ENCODE measurements around the gene BEND3.
A peak's percentile ranks its signal among the peaks of the same experiment; 100 is the strongest.
"Not testable (repeated sequence)": the region's sequence is repeated elsewhere in the genome, so short reads cannot be mapped to it uniquely, and the experiment has no call there.

BEND3 gene

DNA sequence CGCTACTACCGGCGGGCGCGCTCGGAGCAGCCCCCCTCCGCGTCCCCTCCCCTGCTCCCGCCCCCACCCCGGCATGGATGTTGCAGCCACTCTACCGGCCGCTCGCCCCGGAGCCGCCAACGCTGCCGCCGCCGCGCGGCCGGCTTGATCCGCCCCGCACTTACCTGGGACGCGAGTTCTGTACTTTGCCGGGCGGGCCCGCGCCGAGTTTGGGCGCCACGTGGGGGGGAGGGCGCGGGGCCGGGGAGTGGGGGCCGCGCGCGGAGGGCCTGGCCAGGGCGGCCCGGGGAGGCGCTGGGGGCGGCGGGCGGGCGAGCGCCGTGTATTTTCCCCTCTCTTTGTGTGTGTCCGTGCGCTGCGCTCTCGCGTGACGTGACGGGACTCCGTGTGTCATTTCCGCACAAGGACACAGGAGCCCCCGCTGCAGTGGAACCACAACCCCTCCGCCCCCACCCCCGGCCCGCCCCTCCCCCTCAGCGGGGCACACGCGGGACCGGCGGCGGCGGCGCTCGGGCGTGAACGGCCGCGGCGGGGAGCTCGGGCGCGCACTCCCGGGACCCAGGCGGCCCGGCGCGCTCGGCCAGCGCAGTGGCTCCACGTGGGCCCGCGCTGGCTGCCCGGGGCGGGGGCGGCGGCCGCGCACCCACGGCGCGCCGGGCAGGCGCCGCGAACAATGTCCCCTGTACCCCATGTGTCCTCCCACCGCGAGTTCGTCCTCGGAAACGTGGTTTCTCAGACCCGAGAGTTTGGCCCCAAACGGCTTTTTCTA is at the start of gene BEND3:
Gene BEND3 (minus strand): TSS at position 590 of the 769 bp plus-strand sequence. CDS start 16,230 bp downstream, outside the sequence.
- DNase-seq (ENCODE audit: low read depth in 3 of 3) = peak in 1 of 3 experiments; percentile 26

DNA sequence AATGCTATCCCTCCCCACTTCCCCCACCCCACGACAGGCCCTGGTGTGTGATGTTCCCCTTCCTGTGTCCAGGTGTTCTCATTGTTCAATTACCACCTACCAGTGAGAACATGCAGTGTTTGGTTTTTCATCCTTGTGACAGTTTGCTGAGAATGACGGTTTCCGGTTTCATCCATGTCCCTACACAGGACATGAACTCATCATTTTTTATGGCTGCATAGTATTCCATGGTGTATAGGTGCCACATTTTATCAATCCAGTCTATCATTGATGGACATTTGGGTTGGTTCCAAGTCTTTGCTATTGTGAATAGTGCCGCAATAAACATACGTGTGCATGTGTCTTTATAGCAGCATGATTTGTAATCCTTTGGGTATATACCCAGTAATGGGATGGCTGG is 49.0 kb upstream of the BEND3 start:
- not testable (repeated sequence) for DNase-seq (ENCODE audit: low read depth in 3 of 3)

DNA sequence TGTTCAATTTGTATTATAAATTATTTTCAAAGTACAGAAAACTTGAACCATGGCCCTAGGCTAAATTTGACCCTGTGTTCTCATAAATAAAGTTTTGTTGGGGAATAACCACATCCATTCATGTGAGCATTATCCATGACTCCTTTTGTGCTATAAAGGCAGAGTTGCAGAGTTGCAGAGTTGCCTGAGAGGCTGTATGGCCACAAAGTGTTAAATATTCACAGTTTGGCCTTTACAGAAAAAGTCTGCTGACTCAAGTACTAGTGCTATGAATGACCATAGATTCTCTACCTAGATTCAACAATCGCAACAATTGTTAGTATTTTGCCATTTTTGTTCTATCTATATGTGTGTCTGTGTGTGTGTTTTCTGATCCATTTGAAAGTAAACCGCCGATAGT is 46.2 kb upstream of the BEND3 start:
- no peak for DNase-seq (ENCODE audit: low read depth in 3 of 3)

DNA sequence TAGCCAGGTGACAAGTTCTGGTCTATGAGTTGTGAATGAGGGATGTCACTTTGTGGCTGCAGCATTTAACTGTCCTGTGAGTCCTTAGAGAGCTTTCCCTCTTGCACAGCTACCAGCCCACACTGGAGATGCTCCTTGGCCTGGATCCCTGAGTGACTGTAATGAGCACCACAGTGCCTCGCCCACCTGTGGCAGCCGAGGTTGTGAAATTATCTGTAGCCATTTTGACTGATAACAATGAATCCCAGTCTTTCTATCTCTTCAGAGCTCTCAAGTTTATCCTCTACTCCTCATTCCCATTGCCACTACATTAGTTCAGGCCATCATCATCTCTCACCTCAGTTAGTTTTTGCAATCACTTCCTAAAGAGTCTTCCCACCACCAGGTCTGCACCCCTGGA is 41.3 kb upstream of the BEND3 start:
- DNase-seq (ENCODE audit: low read depth in 3 of 3) = no peak

DNA sequence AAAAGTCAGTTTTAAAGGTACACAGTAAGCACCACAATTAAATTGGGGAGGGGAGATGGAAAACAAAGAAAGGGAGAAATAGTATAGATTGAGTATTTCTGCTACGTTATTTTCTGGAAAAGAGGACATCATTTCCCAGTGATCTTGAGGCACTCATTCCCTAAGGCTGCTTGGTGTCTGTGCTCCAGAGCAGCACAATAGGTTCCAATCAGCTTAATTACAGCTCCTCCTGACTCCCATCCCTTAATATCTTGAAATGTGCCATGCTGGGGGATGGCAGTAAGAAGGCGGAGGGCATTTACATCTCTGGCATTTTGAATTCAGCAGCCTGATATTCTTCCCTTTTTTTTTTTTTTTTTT is 39.5 kb upstream of the BEND3 start:
- no peak for DNase-seq (ENCODE audit: low read depth in 3 of 3)

DNA sequence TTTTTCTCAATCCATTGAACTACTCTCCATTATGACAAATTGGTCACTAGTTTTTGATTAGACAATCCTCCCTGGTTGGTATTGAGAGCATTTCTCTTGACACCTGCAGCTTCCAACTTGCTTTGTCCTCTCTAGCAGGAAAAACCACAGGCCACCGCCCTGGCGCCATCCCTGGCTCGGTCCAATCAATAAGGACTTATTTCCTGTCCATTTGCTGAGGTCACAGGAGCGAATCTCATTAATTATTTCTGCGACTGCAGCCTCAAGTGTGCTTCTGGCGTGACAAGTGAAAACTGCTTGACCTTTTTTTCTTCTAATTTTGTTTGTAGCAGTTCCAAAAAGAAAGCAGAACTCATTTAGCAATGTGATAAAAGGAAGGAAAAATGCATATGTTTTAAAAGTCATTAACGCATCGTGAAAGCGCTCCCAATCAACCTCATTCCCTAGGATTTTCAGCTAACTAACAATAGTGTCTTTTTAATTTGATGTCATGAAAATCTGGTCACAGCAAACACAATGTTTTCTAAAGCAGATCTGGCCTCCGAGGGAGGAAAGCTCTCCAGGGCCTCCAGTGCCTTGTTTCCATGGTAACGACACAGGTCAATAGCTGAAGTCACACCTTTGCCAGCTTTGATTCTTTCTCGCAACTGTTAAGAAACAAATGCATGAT is 39.0 kb upstream of the BEND3 start:
- no peak for DNase-seq (ENCODE audit: low read depth in 3 of 3)

DNA sequence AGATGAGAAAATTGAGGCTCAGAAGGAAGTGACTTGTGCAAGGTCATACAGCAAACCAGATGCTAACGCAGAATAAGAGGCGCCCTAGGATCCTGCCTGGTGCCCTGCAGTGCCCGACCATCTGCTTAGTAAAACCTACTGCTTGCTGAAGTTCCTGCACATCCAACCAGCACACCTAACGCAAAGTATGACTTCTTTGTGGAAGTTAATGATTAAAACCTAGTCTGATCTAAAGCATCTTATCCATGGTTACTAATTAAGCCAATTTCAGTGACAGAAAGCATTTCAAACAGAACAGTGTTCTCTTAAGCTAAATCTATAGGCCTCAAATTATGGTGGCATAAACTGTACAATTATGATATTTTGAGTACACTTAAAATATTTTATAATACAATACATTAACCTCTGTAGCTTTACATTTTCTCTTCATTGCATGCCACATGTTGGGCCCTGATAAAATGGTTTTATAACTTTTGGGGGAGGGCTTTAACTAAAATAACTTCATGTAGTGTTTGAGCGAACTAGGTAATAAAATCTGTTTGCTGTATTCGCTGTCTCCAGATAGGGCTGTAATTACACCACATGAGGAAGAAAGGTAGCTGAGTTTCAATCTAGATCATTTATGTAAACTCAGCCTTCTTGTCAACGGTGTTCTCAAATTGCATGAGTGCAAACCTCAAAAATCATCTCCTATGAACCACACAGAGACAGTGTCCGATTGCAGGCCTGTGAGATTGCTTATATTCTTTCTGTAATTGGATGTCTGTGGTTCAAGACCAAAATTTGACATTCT is 37.5 kb upstream of the BEND3 start:
- DNase-seq (ENCODE audit: low read depth in 3 of 3) = no peak

DNA sequence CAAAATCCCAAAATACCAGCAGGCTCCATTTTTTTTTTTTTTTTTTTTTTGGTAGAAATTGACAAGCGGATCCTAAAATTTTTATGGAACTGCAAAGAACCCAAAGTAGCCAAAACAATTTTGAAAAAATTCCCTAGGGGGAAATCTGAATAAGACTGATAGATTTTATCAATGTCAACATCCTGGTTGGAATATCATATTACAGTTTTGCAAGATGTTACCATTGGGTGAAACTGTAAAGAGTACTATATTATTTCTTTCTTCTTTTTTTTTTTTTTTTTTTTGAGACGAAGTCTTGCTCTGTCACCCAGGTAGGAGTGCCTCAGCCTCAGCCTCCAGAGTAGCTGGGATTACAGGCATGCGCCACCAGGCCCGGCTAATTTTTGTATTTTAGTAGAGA is 29.4 kb upstream of the BEND3 start:
- DNase-seq (ENCODE audit: low read depth in 3 of 3) = no peak

DNA sequence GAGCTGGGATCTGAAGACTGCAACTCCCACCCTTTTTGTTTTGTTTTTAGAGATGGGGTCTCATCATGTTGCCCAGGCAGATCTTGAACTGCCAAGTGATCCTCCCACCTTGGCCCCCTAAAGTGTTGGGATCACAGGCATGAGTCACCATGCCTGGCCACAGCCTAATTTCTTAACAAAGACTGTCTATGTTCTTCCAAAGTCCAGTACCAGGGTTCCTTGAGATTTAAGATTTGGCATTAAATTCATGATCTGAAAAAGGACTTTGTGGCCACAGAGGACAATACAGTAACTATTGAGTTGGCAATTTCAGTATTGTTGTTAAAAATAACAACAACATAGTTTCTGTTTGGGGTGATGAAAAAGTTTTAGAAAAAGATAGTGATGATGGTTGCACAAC is 28.7 kb upstream of the BEND3 start:
- no peak for DNase-seq (ENCODE audit: low read depth in 3 of 3)

DNA sequence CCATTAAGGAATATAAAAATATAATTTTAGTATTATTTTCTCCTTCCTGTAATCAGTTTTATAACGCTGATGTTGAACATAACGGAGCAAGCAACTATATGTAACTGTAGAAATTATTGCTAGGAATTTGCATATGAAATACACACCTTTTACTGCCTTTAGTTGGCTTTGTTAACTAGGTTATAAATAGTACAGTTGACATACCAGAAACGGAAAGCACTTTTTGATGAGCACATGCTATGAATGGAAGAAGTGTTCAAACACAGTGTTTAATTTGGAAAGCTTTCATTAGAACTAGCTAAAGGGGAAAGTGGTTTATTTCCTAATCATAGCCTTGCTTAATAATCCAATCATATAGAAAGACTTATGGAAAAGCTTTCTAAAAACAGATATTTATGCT is 25.3 kb upstream of the BEND3 start:
- DNase-seq (ENCODE audit: low read depth in 3 of 3) = no peak

DNA sequence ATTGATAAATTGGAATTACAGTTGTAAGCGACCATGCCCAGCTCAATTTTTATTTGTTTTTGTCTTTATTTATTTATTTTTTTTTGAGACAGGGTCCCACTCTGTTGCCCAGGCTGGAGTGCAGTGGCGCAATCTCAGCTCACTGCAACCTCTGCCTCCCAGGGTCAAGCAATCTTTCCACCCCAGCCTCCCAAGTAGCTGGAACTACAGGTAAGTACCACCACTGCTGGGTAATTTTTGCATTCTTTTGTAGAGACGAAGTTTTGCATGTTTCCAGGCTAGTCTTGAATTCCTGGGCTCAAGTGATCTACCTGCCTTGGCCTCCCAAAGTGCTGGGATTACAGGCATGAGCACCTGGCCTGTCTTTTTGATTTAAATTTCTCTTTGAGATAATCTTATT is 21.0 kb upstream of the BEND3 start:
- not testable (repeated sequence) for DNase-seq (ENCODE audit: low read depth in 3 of 3)

DNA sequence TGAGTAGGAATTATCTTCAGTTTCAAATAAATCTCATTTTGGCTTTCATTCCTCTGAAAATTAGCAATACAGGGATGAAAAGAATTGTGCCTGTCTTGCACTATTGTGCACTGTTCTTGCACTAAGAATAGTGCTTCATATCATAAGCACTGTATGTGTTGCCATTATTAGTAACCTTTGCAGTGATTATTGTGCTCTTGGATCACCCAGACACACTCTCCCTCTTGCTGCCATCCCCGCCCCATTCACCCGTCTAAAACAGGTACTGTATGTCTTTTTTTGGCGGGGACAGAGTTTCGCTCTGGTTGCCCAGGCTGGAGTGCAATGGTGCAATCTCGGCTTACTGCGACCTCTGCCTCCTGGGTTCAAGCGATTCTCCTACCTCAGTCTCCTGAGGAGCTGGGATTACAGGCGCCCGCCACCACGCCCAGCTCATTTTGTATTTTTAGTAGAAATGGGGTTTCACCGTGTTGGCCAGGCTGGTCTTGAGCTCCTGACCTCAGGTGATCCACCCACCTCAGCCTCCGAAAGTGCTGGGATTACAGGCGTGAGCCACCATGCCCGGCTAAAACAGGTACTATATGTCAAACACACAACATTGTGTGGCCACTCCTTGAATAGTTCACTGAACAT is 19.8 kb upstream of the BEND3 start:
- not testable (repeated sequence) for DNase-seq (ENCODE audit: low read depth in 3 of 3)

DNA sequence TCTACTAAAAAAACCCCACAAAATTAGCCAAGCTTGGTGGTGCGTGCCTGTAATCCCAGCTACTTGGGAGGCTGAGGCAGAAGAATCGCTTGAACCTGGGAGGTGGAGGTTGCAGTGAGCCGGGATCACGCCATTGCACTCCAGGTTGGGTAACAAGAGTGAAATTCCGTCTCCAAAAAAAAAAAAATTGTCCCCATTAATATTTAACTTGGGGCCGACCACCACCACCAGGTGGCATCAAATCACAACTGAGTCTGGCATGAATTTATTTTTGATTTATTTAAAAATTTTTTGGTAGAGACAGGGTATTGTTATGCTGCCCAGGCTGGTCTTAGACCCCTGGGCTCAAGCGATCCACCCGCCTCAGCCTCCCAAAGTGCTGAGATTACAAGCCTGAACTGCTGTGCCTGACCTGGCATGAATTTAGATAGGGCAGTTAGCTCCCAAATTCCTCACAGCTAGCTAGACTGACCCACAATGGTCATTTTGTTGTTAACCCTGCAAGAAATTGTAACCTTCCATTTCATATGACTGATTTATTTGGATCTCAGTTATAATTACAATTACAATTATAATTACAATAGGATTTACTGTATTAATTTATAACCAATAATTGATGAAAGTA is 17.1 kb upstream of the BEND3 start:
- DNase-seq (ENCODE audit: low read depth in 3 of 3) = peak in 1 of 3 experiments; percentile 18

DNA sequence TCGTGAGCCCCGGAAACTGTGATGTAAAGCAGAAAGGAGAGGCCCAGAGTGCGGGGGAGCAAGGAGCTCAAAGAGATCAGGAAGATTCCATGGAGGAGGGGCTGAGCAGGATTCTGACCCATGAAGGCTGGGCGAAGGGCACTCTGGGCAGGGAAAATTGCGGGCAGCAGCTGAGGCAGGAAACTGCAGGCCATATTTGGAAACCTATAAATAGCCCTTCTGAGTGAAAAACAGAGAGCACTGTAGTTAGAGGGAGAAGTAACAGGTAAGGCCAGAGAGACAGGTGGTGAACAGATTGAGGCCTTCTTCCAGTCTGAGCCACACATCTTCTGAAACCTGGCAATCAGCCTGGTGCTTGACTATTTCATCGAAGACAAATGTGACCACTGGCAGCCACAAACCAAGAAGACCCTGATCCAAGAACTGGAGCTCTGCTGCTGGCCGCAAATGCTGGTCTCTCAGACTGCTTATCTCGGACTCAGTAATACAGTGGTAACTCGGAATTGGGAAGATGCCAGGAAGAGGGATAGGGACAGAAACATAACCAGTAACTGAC is 14.1 kb upstream of the BEND3 start:
- DNase-seq (ENCODE audit: low read depth in 3 of 3) = no peak

DNA sequence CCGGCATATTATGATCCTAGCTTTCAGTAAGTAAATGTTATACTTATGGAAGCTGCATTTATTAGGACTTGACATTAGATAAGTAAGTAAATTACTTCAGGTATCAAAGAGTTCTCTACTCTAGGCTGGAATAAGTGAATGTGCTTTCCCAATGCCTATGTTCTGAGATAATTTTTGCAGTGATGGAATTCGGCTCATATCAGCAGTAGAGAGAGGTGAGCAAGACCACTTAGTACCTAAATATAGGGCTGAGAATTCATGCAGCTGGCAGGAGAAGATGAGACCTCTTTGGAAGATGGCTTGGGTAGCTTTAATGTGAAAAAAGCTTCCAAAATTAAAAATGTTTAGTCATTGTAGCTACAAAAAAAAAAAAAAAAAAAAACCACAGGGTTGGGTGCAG is 13.3 kb upstream of the BEND3 start:
- no peak for DNase-seq (ENCODE audit: low read depth in 3 of 3)

DNA sequence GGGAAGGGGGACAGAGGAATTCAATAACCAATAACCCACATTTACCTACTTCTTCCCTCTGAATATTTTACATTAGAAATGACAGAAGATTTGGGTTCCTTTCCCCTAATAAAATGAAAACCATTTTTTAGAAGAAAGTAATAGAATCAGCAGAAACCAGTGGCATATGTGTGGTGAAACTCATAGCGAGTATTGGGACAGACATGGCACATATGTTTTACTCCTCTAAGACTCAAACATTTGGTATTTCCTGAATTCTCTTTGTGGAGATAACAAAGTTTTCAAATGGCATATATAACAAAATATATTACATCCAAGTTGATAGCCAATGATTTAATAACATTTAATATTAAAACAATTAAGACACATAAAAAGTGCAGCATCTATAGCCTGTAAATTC is 12.9 kb upstream of the BEND3 start:
- no peak for DNase-seq (ENCODE audit: low read depth in 3 of 3)

DNA sequence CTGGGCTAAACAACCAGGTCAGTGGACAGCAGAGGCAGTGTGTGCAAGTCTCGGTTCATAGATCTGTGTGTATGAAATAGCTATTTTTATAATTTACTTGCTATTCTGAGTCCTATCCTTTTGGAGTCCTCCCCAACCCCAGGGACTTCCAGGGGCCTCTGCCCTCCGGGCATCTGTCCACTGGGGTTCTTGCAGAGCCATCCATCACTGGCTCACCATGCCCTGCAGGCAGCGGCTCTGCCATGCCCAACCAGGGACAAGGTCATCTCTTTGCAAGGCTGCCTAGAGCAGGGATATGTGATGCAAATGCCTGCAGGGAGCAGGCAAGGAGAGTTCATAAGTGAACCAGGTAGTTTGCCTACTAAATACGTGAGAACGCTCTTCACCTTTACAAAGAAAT is 10.5 kb upstream of the BEND3 start:
- DNase-seq (ENCODE audit: low read depth in 3 of 3) = no peak

DNA sequence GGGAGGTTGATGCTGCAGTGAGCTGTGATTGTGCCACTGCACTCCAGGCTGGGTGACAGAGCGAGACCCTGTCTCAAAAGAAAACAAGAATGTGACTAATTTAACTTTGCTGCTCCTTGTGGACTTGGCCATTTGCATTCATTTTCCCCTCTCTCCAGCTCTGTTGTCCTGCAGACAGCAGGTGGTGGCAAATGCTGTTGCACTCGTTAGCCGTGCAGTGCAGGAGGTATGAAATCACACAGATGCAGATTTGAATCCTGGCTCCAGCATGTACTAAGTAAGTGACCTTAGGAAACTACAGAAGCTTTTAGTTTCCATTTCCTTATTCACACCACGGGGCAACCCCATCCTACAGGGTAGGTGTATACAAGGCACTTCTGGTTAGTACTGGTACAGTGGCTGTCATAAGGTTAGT is 9.6 kb upstream of the BEND3 start:
- DNase-seq (ENCODE audit: low read depth in 3 of 3) = no peak

DNA sequence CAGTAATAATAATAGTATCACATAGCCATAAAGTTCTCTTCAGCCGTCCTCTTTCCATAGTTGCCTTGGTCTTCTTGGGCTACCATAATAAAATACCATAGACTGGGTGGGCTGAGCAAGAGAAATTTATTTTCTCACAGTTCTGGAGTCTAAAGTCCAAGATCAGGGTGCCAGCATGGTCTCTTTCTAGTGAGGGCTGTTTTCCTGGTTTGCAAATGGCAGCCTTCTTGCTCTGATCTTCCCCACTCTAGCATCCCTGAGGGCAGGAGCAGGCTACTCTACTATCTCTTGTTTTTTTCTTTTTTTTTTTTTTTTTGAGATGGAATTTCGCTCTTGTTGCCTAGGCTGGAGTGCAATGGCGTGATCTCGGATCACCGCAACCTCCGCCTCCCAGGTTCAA is 8.2 kb upstream of the BEND3 start:
- no peak for DNase-seq (ENCODE audit: low read depth in 3 of 3)

DNA sequence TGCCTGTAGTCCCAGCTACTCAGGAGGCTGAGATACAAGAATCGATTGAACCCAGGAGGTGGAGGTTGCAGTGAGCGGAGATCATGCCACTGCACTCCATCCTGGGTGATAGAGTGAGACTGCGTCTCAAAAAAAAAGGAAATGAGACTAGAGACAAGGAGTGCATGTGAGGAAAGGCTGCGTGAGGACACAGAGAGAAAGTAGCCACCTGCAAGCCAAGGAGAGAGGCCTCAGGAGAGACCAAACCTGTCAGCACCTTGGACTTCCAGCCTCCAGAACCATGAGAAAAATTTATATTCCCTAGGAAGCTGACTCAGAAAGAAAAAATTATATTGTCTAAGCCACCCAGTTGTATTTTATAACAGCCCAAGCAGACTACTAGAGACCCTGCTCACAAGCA is 7.4 kb upstream of the BEND3 start:
- DNase-seq (ENCODE audit: low read depth in 3 of 3) = no peak

DNA sequence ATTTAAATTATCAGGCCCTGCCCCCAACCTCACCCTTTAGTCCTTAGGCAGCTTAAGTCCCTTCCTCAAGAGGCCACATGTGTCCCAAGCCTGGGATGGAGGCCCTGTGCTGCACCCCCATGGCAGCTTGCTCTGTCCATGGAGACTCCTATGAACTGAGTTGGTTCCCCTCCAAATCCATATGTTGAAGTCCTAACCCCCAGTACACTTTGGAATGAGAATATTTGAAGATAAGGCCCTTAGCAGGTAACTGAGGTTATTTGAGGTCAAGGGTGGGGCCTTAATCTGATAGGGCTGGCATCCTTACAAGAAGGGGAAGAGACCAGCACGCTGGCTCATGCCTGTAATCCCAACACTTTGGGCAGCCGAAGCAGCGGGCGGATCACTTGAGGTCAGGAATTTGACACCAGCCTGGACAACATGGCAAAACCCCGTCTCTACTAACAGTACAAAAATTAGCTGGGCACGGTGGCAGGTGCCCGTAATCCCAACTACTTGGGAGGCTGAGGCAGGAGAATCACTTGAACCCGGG is 6.7 kb upstream of the BEND3 start:
- no peak for DNase-seq (ENCODE audit: low read depth in 3 of 3)
